ENCODE results near the gene PIWIL1. TPM values are rescaled to one million over a fixed set of nuclear protein-coding genes. Genes with fewer than 3 reads are reported as not detected.

Gene PIWIL1
- total and polyA plus RNA-seq, 2 donors (not counting 1 experiment from before 2014, with no cell fraction given), result not detected

DNA sequence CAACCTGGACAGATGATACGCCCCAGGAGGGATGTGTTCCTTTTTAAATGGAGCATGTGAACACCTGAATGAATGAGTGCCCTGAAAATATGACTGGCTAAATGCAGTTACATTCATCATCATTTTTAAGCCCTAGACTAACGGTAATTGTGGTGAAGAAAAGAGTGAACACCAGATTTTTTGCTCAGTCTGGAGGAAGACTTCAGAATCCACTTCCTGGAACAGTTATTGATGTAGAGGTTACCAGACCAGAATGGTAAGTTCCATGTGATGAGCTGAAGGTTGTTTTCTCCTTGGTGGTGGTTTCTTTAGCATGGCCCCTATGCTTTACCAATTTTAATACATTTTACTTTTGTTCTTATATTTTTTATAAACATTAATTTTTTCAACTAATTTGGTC is 29.3 kb downstream of the PIWIL1 start:
- no peaks in the 10 kb centered on the region for H3K79me2 ChIP-seq (ENCODE audit: control insufficient read depth, insufficient read depth, low read length)
- no peaks in the 10 kb centered on the region for H4K20me1 ChIP-seq (ENCODE audit: control insufficient read depth, extremely low read depth, insufficient read depth, low read length)
- H3K36me3 ChIP-seq (ENCODE audit: control insufficient read depth, insufficient read depth, low read length), result no peaks in the 10 kb centered on the region
- no peak for TF ChIP-seq EZH2 (IDR thresholded peaks at IDR 0.05; ENCODE audit: low read length, missing control alignments)
- TF ChIP-seq, protein P1, sequence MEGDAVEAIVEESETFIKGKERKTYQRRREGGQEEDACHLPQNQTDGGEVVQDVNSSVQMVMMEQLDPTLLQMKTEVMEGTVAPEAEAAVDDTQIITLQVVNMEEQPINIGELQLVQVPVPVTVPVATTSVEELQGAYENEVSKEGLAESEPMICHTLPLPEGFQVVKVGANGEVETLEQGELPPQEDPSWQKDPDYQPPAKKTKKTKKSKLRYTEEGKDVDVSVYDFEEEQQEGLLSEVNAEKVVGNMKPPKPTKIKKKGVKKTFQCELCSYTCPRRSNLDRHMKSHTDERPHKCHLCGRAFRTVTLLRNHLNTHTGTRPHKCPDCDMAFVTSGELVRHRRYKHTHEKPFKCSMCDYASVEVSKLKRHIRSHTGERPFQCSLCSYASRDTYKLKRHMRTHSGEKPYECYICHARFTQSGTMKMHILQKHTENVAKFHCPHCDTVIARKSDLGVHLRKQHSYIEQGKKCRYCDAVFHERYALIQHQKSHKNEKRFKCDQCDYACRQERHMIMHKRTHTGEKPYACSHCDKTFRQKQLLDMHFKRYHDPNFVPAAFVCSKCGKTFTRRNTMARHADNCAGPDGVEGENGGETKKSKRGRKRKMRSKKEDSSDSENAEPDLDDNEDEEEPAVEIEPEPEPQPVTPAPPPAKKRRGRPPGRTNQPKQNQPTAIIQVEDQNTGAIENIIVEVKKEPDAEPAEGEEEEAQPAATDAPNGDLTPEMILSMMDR (conservative IDR thresholded peaks at IDR 0.05 in 1 of 2, IDR thresholded peaks at IDR 0.05 in 1 of 2; ENCODE audit: low read depth in 1 of 2, low read length in 2 of 2), result no peak
- no peak overlapping the region for H3K4me2 ChIP-seq (ENCODE audit: extremely low read depth, insufficient read depth, low read length)
- no peak overlapping the region for H2AFZ ChIP-seq (ENCODE audit: low read length)
- H3K4me3 ChIP-seq (replicated peaks in 1 of 4; ENCODE audit: control extremely low read depth in 1 of 4, insufficient read depth in 1 of 4, low read depth in 3 of 4, low read length in 4 of 4), result no peak overlapping the region
- no peaks in the 10 kb centered on the region for H3K4me1 ChIP-seq (ENCODE audit: control insufficient read depth, extremely low read depth, insufficient read depth, low read length)
- no peak overlapping the region for H3K9ac ChIP-seq (ENCODE audit: insufficient read depth, low read length)
- H3K27me3 ChIP-seq (ENCODE audit: control insufficient read depth, insufficient read depth, low read length), result no peaks in the 10 kb centered on the region
- no peaks in the 10 kb centered on the region for H3K9me3 ChIP-seq (ENCODE audit: control insufficient read depth, insufficient read depth, low read depth, low read length)
- no peak for DNase-seq (ENCODE audit: low read depth in 2 of 2)
- H3K27ac ChIP-seq (ENCODE audit: insufficient read depth, low read length), result no peak overlapping the region

DNA sequence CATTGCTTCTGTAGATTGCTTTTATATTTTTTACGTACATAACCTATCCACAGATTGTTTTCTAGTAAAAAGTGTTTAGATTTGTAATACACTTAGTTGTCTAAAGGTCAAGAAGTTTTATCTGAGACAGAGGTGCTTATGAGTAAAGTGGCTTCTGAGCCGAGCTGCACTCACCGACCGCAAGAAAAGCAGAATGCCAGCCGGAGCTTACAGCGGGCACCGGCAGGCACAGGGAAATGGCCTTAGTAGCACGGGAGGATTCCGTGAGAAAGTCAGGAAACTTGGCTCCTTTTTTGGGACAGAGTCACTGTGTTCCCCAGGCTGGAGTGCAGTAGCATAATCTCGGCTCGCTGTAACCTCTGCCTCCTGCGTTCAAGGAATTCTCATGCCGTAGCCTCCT is 29.8 kb downstream of the PIWIL1 start:
- no peaks in the 10 kb centered on the region for H4K20me1 ChIP-seq (ENCODE audit: control insufficient read depth, extremely low read depth, insufficient read depth, low read length)
- no peaks in the 10 kb centered on the region for H3K27me3 ChIP-seq (ENCODE audit: control insufficient read depth, insufficient read depth, low read length)
- H2AFZ ChIP-seq (ENCODE audit: low read length), result no peak overlapping the region
- H3K4me3 ChIP-seq (replicated peaks in 1 of 4; ENCODE audit: control extremely low read depth in 1 of 4, insufficient read depth in 1 of 4, low read depth in 3 of 4, low read length in 4 of 4), result no peak overlapping the region
- no peak for DNase-seq (ENCODE audit: low read depth in 2 of 2)
- no peak overlapping the region for H3K9ac ChIP-seq (ENCODE audit: insufficient read depth, low read length)
- no peaks in the 10 kb centered on the region for H3K9me3 ChIP-seq (ENCODE audit: control insufficient read depth, insufficient read depth, low read depth, low read length)
- H3K4me2 ChIP-seq (ENCODE audit: extremely low read depth, insufficient read depth, low read length), result no peak overlapping the region
- H3K79me2 ChIP-seq (ENCODE audit: control insufficient read depth, insufficient read depth, low read length), result no peaks in the 10 kb centered on the region
- no peak for TF ChIP-seq EZH2 (IDR thresholded peaks at IDR 0.05; ENCODE audit: low read length, missing control alignments)
- H3K4me1 ChIP-seq (ENCODE audit: control insufficient read depth, extremely low read depth, insufficient read depth, low read length), result no peaks in the 10 kb centered on the region
- no peak overlapping the region for H3K27ac ChIP-seq (ENCODE audit: insufficient read depth, low read length)
- H3K36me3 ChIP-seq (ENCODE audit: control insufficient read depth, insufficient read depth, low read length), result no peaks in the 10 kb centered on the region

- Histone ChIP-seq H3K27ac (ENCODE audit: insufficient read depth, low read length) (no peak overlapping the region), H3K4me3 (replicated peaks in 1 of 4; ENCODE audit: control extremely low read depth in 1 of 4, insufficient read depth in 1 of 4, low read depth in 3 of 4, low read length in 4 of 4) (no peak overlapping the region), H3K9ac (ENCODE audit: insufficient read depth, low read length) (no peak overlapping the region), H3K36me3 (ENCODE audit: control insufficient read depth, insufficient read depth, low read length) (no peaks in the 10 kb centered on the region), H4K20me1 (ENCODE audit: control insufficient read depth, extremely low read depth, insufficient read depth, low read length) (no peaks in the 10 kb centered on the region), H3K4me2 (ENCODE audit: extremely low read depth, insufficient read depth, low read length) (no peak overlapping the region), H2AFZ (ENCODE audit: low read length) (no peak overlapping the region), H3K9me3 (ENCODE audit: control insufficient read depth, insufficient read depth, low read depth, low read length) (no peaks in the 10 kb centered on the region), H3K79me2 (ENCODE audit: control insufficient read depth, insufficient read depth, low read length) (no peaks in the 10 kb centered on the region), H3K27me3 (ENCODE audit: control insufficient read depth, insufficient read depth, low read length) (no peaks in the 10 kb centered on the region), H3K4me1 (ENCODE audit: control insufficient read depth, extremely low read depth, insufficient read depth, low read length) (no peaks in the 10 kb centered on the region)
- TF ChIP-seq, protein P1 (conservative IDR thresholded peaks at IDR 0.05 in 1 of 2, IDR thresholded peaks at IDR 0.05 in 1 of 2; ENCODE audit: low read depth in 1 of 2, low read length in 2 of 2), result no peak
- no peak for TF ChIP-seq EZH2 (IDR thresholded peaks at IDR 0.05; ENCODE audit: low read length, missing control alignments)
- no peak for DNase-seq (ENCODE audit: low read depth in 2 of 2)
Measured at GRCh38 chr12:130369816-130370215, 32.1 kb downstream of the PIWIL1 start.

All from fibroblast of lung (primary cell).